HG02943 (cell line): ENCODE measurements around the gene CCNF.
"Not testable (repeated sequence)": the region's sequence is repeated elsewhere in the genome, so short reads cannot be mapped to it uniquely, and the experiment has no call there.

Source experiments
- ATAC-seq: cut with Tn5 transposase; IDR thresholded peaks from one replicate; pipeline ENCODE4 v1.9.1; 2021; ENCODE audit warnings: mild to moderate bottlenecking, low read depth, moderate library complexity; ENCODE audit not compliant: unreplicated experiment

CCNF gene

GRCh38 chr16:2471016-2471652, 41.9 kb downstream of the CCNF start, which contains the start of gene NTN3:
NTN3 (plus strand) TSS chr16:2471297; CDS start chr16:2471702, 405 bp downstream.
- no peak for ATAC-seq

- no peak for ATAC-seq
Observed at GRCh38 chr16:2471653-2472487, 42.6 kb downstream of the CCNF start.

- ATAC-seq = no peak
Observed at GRCh38 chr16:2472488-2472864, 43.2 kb downstream of the CCNF start.

GRCh38 chr16:2472885-2473445, 43.7 kb downstream of the CCNF start:
- ATAC-seq = no peak

- ATAC-seq = no peak
Observed at GRCh38 chr16:2473446-2473926, 44.2 kb downstream of the CCNF start.

GRCh38 chr16:2473999-2474876, 45.0 kb downstream of the CCNF start:
- peak; percentile 21 for ATAC-seq

GRCh38 chr16:2474877-2475412, 45.7 kb downstream of the CCNF start, which contains the start of gene TBC1D24:
TBC1D24 (plus strand) TSS chr16:2475127; CDS start chr16:2496149, 21,022 bp downstream.
- ATAC-seq = peak; percentile 56

GRCh38 chr16:2475413-2476344, 46.4 kb downstream of the CCNF start:
- ATAC-seq = no peak

- ATAC-seq = no peak
Observed at GRCh38 chr16:2476345-2476720, 47.1 kb downstream of the CCNF start.

GRCh38 chr16:2476741-2477140, 47.5 kb downstream of the CCNF start:
- no peak for ATAC-seq

- no peak for ATAC-seq
Observed at GRCh38 chr16:2477327-2477726, 48.1 kb downstream of the CCNF start.

GRCh38 chr16:2478279-2478678, 49.0 kb downstream of the CCNF start:
- ATAC-seq = no peak

GRCh38 chr16:2479996-2480395, 50.7 kb downstream of the CCNF start:
- ATAC-seq = not testable (repeated sequence)

GRCh38 chr16:2480948-2481347, 51.7 kb downstream of the CCNF start:
- ATAC-seq = no peak

GRCh38 chr16:2481676-2482075, 52.4 kb downstream of the CCNF start:
- no peak for ATAC-seq

GRCh38 chr16:2482249-2482648, 53.0 kb downstream of the CCNF start:
- no peak for ATAC-seq

GRCh38 chr16:2482708-2483534, 53.7 kb downstream of the CCNF start:
- ATAC-seq = no peak
